ENCODE results near the gene OGFOD2. TPM values are rescaled to one million over a fixed set of nuclear protein-coding genes. Genes with fewer than 3 reads are reported as not detected.

OGFOD2 gene
- total RNA-seq, 3 donors from 2014 or later, result 9.0 to 16.5 (median 12.1) TPM

- Histone ChIP-seq H3K27me3 (no peaks in the 10 kb centered on the region), H3K9me3 (no peaks in the 10 kb centered on the region), H3K36me3 (no peaks in the 10 kb centered on the region), H3K27ac (no peak overlapping the region), H3K4me1 (no peaks in the 10 kb centered on the region), H3K4me3 (no peak overlapping the region)
- DNase-seq (ENCODE audit: low spot score in 2 of 2), result no peak
- TF ChIP-seq POLR2AphosphoS5 (IDR thresholded peaks at IDR 0.05) (no peak), POLR2A (IDR thresholded peaks at IDR 0.05) (no peak), CTCF (IDR thresholded peaks at IDR 0.05) (no peak)
- intact Hi-C loops (cut with DNase I; ENCODE audit: low total_unique reads), result no loop called here
Observed at GRCh38 chr12:123017753-123018152, 42.7 kb downstream of the OGFOD2 start.

- no peaks in the 10 kb centered on the region for H3K36me3 ChIP-seq
- TF ChIP-seq POLR2AphosphoS5 (IDR thresholded peaks at IDR 0.05) (no peak), CTCF (IDR thresholded peaks at IDR 0.05) (no peak), POLR2A (IDR thresholded peaks at IDR 0.05) (no peak)
- no peak overlapping the region for H3K4me3 ChIP-seq
- H3K27me3 ChIP-seq, result no peaks in the 10 kb centered on the region
- no peaks in the 10 kb centered on the region for H3K4me1 ChIP-seq
- intact Hi-C loops (cut with DNase I; ENCODE audit: low total_unique reads), result no loop called here
- H3K9me3 ChIP-seq, result no peaks in the 10 kb centered on the region
- no peak overlapping the region for H3K27ac ChIP-seq
- DNase-seq (ENCODE audit: low spot score in 2 of 2), result no peak
Observed at GRCh38 chr12:123019841-123020138, 44.7 kb downstream of the OGFOD2 start.

GRCh38 chr12:123021688-123022604, 46.9 kb downstream of the OGFOD2 start:
- H3K9me3 ChIP-seq, result no peaks in the 10 kb centered on the region
- TF ChIP-seq POLR2AphosphoS5 (IDR thresholded peaks at IDR 0.05), result no peak
- TF ChIP-seq POLR2A (IDR thresholded peaks at IDR 0.05), result no peak
- no peak for TF ChIP-seq CTCF (IDR thresholded peaks at IDR 0.05)
- H3K4me1 ChIP-seq, result no peaks in the 10 kb centered on the region
- H3K27me3 ChIP-seq, result no peaks in the 10 kb centered on the region
- H3K36me3 ChIP-seq, result no peaks in the 10 kb centered on the region
- no peak overlapping the region for H3K27ac ChIP-seq
- DNase-seq (ENCODE audit: low spot score in 2 of 2), result no peak
- H3K4me3 ChIP-seq, result no peak overlapping the region
- intact Hi-C loops (cut with DNase I; ENCODE audit: low total_unique reads), result no loop called here

- intact Hi-C loops (cut with DNase I; ENCODE audit: low total_unique reads), result no loop called here
- Histone ChIP-seq H3K9me3 (no peaks in the 10 kb centered on the region), H3K27ac (no peak overlapping the region), H3K4me1 (no peaks in the 10 kb centered on the region), H3K4me3 (no peak overlapping the region), H3K36me3 (no peaks in the 10 kb centered on the region), H3K27me3 (no peaks in the 10 kb centered on the region)
- TF ChIP-seq POLR2A (IDR thresholded peaks at IDR 0.05) (no peak), POLR2AphosphoS5 (IDR thresholded peaks at IDR 0.05) (no peak), CTCF (IDR thresholded peaks at IDR 0.05) (no peak)
- DNase-seq (ENCODE audit: low spot score in 2 of 2), result no peak
Observed at GRCh38 chr12:123022846-123023245, 47.8 kb downstream of the OGFOD2 start.

- no peak for TF ChIP-seq CTCF (IDR thresholded peaks at IDR 0.05)
- TF ChIP-seq POLR2AphosphoS5 (IDR thresholded peaks at IDR 0.05), result no peak
- no peak for TF ChIP-seq POLR2A (IDR thresholded peaks at IDR 0.05)
- intact Hi-C loops (cut with DNase I; ENCODE audit: low total_unique reads), result loop anchor here (5.0 kb wide), 1 partner anchor 1848 kb away; no protein-coding TSS in a partner anchor
- DNase-seq (ENCODE audit: low spot score in 2 of 2), result no peak
- Histone ChIP-seq H3K9me3 (no peaks in the 10 kb centered on the region), H3K27me3 (no peaks in the 10 kb centered on the region), H3K4me1 (no peaks in the 10 kb centered on the region), H3K4me3 (no peak overlapping the region), H3K36me3 (no peaks in the 10 kb centered on the region), H3K27ac (no peak overlapping the region)
Observed at GRCh38 chr12:123024819-123025391, 49.9 kb downstream of the OGFOD2 start.
